HG02763 (cell line): Measurements from ENCODE around the gene ABCA7.
A peak's percentile ranks its signal among the peaks of the same experiment; 100 is the strongest.

Source experiments
- ATAC-seq: cut with Tn5 transposase; IDR thresholded peaks from one replicate; pipeline ENCODE4 v1.9.1; 2021; ENCODE audit warnings: mild to moderate bottlenecking, moderate library complexity; ENCODE audit not compliant: unreplicated experiment

ABCA7 gene

DNA sequence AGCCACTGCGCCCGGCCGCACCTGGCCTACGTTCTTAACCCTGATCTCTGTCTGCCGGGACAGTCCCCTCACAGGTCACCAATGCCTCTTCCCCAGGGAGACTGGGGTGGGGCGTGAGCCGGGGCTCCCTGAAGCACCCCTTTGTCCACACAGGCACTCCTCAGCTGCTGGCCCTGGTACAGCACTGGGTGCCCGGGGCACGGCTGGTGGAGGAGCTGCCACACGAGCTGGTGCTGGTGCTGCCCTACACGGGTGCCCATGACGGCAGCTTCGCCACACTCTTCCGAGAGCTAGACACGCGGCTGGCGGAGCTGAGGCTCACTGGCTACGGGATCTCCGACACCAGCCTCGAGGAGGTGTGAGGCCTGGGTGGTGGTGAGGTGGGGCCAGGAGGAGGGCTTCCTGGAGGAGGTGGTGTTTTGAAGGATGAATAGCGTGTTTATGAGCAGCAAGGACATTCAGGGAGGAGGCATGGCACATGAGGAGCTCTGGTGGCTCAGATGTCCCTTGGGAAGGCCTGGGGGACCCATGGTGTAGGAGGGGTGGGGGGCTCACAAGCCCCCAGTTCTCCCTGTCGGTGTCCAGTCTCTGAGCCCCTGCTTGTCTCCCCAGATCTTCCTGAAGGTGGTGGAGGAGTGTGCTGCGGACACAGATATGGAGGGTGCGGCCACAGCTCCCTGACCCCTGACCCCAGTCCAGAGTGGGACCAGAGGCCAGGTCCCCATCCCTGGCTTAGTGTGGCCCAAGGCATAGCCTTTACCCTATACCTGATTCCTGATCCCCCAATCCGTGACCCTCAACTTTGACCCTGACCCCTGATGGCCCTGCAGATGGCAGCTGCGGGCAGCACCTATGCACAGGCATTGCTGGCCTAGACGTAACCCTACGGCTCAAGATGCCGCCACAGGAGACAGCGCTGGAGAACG is 13.5 kb downstream of the ABCA7 start:
- ATAC-seq: no peak

DNA sequence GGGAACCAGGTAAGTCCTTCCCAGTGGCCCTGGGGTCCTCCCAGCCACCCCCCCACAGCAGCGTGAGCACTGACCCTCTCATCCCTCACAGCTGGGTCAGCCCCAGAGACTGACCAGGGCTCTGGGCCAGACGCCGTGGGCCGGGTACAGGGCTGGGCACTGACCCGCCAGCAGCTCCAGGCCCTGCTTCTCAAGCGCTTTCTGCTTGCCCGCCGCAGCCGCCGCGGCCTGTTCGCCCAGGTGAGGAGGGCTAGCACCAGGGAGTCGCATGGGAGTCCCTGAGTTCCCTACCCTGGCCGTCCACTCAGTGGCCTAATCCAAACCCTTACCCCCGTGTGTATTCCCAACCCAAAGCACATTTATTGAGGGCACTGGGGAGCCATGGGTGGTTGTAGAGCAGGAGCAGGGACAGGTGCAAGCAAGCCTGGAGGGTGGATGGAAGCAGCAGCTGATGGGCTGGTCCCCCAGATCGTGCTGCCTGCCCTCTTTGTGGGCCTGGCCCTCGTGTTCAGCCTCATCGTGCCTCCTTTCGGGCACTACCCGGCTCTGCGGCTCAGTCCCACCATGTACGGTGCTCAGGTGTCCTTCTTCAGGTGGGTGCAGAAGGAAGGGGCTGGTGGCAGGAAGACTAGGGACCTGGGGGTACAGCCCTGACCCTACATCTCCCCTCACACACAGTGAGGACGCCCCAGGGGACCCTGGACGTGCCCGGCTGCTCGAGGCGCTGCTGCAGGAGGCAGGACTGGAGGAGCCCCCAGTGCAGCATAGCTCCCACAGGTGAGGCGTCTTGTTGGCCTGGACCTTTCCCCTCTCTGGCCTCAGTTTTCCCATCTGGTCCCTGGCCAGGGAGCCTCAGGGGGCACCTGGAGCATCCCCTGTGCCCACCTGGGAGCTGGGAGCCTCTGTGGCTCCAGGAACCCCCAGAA is 14.5 kb downstream of the ABCA7 start:
- ATAC-seq: no peak

DNA sequence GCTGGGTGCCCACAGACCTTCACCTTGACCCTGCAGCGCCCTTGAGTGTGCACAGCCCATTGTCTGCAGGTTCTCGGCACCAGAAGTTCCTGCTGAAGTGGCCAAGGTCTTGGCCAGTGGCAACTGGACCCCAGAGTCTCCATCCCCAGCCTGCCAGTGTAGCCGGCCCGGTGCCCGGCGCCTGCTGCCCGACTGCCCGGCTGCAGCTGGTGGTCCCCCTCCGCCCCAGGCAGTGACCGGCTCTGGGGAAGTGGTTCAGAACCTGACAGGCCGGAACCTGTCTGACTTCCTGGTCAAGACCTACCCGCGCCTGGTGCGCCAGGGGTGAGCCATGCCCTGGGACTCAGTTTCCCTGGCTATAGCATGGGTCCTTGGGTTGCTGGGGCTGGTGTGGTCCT is 15.1 kb downstream of the ABCA7 start:
- no peak for ATAC-seq

DNA sequence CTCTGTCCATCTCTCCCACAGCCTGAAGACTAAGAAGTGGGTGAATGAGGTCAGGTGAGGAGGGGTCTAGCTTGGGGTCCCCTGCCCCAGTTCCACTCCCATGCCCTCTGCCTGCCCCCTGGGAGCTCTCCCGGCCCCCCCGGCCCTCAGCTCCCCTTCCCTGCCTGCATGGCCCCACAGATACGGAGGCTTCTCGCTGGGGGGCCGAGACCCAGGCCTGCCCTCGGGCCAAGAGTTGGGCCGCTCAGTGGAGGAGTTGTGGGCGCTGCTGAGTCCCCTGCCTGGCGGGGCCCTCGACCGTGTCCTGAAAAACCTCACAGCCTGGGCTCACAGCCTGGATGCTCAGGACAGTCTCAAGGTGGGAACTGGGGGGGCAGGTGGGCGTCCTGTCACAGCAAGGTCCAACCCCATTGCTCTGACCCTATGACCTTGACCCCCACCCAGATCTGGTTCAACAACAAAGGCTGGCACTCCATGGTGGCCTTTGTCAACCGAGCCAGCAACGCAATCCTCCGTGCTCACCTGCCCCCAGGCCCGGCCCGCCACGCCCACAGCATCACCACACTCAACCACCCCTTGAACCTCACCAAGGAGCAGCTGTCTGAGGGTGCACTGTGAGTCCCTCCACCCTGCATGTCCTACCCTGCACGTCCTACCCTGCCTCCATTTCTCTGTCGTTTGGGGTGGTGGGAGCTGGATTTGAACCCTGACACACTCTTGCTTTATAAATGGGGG is 16.1 kb downstream of the ABCA7 start:
- no peak for ATAC-seq

DNA sequence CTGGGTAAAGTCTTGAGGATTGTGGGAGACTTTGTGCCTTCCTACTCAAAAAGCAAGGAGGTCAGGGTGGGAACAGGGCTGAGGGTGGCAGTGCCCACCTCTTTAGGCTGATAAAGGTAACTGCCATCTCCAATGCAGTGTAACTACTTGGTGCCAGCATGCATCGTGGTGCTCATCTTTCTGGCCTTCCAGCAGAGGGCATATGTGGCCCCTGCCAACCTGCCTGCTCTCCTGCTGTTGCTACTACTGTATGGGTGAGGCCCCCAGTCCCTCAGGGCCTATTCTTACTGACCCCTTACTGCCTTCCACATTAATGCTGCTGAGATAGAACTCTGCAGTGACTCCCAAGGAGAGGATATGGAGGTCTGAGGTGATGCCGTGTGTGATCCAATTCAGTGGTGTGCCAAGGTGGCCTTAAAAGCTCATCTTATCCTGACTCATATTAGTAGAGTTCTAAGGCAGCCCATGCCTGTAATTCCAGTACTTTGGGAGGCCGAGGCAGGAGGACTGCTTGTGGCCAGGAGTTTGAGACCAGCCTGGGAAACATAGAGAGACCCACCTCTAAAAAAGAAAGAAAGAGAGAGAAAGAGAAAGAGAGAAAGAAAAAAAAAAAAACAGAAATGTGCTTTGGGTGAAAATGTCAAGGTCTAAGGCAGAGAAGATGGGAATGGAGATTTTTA is 17.4 kb downstream of the ABCA7 start:
- ATAC-seq: no peak

DNA sequence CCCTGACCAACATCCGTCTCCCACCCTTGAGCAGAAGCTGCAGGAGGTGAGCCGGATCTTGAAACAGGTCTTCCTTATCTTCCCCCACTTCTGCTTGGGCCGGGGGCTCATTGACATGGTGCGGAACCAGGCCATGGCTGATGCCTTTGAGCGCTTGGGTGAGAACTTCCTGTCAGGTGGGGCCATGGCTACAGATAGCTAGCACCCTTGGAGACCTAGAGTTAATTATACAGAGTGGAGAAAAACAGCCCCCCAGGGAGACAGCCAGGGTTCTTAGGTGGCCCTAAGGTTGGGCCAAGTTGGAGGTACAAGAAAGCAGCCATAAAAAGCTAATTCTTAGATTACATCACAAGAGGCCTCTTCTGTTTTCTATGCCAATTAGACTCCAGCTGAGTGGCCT is 18.2 kb downstream of the ABCA7 start:
- no peak for ATAC-seq

DNA sequence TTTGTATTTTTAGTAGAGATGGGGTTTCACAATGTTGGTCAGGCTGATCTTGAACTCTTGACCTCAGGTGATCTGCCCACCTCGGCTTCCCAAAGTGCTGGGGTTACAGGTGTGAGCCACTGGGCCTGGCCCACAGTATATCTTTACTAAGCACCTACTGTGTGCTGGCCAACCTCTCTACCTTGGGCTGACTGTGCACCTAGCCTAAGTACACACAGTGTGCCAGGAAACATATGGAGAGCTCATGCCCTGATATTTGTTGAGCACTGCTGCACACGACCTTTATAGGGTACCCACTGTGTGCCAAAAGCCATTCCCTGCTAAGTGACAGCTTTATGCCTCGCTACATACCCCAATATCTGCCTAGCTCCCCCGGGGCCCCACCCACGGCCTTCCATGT is 20.8 kb downstream of the ABCA7 start:
- ATAC-seq: no peak

DNA sequence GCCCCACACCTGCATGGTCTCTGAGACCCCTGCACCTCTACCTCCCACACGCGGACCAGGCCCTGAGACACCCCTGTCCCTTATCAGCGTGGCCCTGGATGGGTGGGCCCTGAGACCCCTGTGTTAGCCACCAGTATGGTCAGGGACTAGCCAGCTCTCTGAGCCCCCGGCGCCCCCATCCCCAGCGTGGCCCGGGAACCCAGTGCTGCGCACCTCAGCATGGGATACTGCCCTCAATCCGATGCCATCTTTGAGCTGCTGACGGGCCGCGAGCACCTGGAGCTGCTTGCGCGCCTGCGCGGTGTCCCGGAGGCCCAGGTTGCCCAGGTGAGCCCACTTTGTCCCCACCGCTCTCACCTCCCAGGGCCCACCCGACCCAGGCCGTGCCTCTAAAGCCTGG is 22.1 kb downstream of the ABCA7 start:
- ATAC-seq: no peak

DNA sequence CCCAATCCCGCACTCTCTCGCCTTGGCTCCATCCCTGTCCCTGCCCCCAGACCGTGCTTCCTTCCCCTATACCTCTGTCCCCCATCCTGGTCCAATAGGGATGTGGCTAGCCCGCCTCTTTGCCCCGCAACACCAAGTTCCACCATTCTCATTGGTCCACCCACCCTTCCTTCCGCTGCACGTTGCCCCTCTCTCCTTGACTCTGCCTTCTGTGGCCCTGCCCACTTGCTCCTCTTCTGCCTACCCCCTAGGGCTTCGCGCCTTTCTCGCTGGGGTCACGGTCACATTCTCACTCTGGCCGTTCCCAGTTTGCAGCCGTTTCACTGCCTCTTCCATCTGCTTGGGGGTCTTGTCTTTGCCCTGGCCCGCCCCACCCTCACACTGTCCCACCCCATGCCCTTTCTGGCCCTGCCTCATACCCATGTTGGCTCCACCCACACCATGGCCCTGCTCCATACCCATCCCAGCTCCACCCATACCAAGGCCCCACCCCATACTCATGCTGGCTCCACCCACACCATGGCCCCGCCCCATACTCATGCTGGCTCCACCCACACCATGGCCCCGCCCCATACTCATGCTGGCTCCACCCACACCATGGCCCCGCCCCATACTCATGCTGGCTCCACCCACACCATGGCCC is 22.6 kb downstream of the ABCA7 start:
- no peak for ATAC-seq

DNA sequence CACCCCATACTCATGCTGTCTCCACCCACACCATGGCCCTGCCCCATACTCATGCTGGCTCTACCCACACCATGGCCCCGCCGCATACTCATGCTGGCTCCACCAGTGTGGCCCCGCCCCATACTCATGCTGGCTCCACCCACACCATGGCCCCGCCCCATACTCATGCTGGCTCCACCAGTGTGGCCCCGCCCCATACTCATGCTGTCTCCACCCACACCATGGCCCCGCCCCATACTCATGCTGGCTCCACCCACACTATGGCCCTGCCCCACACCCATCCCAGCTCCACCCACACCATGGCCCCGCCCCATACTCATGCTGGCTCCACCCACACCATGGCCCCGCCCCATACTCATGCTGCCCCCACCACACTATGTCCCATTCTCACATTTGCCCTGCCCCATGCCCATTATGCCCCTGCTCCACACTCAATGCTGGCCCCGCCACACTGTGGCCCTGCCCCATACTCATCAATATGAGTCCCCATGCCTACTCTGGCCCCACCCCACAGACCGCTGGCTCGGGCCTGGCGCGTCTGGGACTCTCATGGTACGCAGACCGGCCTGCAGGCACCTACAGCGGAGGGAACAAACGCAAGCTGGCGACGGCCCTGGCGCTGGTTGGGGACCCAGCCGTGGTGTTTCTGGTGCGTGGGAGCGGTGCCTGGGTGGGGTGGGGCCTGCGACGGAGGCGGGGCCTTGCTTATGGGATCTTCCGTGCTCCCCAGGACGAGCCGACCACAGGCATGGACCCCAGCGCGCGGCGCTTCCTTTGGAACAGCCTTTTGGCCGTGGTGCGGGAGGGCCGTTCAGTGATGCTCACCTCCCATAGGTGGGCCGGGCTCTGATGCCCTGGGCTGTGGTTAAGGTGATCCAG is 23.4 kb downstream of the ABCA7 start:
- no peak for ATAC-seq

DNA sequence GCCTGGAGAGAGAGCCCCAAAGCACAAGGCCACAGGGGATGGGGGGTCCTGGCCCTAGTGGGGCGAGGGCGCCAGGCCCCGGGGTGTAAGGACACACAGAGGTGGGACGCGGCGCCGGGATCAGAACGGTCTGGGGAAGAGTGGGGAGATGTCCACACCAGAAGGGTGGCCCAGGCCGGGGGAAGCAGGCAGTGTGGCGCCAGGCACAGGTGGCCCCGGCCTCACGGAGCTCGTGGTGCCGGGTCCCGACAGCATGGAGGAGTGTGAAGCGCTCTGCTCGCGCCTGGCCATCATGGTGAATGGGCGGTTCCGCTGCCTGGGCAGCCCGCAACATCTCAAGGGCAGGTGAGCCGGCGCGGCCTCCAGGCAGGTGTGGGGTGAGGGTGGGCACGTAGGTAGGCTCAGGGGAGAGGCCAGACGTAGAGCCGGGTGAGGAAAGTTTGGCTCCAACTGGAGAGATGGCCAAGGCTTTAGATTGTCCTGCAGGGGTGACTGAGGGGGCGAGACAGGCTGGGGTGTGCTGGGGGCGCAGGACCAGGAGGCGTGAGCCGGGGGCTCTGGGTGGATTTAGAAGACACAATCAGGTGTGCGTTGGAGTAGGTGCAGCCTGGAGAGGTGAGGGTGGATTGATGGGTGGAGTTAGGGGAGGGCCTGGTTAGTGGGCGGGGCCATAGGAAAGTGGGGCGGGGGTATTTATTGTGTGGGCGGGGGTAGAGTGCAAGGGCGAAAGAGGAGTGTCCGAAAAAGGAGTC is 24.2 kb downstream of the ABCA7 start:
- ATAC-seq: no peak

DNA sequence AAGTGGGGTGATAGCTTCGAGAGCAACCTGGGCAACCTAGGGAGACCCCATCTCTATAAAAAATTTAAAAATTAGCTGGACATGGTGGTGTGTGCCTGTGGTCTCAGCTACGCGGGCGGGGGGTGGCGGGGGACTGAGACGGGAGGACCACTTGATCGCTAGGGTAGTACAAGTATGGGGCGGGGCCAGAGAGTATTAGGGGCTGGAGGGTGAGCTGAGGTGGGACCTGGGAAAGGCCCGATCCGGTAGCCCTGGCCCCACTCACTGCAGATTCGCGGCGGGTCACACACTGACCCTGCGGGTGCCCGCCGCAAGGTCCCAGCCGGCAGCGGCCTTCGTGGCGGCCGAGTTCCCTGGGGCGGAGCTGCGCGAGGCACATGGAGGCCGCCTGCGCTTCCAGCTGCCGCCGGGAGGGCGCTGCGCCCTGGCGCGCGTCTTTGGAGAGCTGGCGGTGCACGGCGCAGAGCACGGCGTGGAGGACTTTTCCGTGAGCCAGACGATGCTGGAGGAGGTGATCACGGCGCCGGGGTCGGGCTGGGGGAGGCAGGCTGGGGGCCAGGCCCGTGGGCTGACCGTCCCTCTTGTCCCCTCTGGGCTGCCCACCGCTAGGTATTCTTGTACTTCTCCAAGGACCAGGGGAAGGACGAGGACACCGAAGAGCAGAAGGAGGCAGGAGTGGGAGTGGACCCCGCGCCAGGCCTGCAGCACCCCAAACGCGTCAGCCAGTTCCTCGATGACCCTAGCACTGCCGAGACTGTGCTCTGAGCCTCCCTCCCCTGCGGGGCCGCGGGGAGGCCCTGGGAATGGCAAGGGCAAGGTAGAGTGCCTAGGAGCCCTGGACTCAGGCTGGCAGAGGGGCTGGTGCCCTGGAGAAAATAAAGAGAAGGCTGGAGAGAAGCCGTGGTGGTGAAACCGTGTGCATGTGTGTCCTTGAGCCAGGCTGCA is 25.0 kb downstream of the ABCA7 start:
- ATAC-seq: no peak

DNA sequence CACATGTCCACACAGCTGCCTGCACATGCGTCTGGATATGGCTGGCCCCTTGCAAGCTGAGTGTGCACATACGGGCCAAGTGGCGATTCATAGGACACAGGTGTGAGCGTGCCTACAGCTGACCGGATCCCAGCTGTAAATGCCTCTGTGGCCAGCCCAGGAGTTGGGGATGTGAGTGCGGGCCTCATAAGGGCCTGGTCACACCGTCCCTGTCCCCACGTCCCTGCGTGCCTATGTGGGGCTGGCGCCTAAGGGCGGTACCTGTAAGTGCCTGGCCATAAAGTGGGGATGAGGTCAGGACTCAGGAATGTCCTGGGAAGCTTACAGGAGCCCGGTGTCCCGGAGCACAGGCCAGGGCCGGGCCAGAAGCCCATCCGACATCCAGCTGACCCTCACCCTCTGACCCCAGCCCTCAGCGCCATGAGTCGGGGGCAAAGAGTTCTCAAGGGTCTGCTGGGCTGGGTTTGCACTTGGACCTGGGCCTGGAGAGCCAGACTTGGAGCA is 25.8 kb downstream of the ABCA7 start:
- ATAC-seq: no peak

DNA sequence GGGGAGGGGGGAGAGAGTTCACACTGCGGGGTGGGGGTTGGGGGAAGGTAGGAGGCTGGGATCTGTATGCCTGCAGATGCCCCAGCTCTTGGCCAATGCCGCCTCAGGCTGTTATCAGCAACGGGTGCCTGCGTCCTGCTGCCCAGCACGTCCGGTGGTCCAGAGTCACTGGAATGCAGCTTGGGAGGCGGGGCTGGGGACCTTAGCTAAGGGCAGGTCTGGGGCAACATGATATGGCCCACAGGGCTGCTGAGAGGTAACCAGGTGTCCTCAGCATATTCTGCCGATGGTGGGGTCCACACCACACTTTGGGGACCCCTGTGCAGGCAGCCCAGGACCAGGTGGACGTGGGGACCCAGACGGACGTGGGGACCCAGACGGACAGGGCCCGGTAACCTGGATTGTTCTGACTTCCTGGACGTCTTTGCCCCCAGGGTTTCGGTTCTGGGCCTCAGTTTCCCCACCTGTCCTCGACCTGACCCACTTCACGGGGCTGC is 26.4 kb downstream of the ABCA7 start:
- no peak for ATAC-seq

DNA sequence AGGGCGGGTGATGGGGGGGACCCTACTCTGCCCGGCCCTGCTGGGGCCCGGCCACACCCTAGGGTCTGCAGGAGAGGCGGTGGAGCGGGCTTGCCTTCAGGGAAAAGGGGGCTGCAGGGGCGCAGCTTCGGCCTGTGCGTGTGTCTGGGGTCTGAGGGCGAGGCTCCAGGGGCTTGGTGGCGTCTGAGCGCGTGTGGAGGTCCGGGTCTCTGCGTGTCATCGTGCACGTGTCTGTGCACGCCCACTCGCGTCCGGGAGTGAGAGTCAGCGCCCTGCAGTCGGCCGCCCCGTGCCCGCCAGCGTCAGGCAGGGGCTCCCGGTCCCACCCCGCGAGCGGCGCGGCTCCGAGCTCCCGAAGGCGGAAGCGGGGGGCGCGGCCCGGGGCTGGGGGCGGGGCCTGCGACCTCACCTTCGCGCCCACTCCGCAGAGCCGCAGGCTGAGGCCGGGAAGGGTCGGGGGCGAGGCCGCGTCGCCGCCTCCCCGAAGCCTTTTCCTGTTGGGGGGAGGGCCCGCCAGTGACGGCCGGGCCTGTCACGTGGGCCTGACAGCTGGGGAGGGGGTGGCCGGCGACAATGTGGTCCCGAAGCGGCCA is 26.9 kb downstream of the ABCA7 start, which contains the start of gene ARHGAP45:
Gene ARHGAP45 (plus strand): TSS at position 420 of the 593 bp plus-strand sequence. CDS start 239 bp downstream, outside the sequence.
- peak; percentile 46 for ATAC-seq

DNA sequence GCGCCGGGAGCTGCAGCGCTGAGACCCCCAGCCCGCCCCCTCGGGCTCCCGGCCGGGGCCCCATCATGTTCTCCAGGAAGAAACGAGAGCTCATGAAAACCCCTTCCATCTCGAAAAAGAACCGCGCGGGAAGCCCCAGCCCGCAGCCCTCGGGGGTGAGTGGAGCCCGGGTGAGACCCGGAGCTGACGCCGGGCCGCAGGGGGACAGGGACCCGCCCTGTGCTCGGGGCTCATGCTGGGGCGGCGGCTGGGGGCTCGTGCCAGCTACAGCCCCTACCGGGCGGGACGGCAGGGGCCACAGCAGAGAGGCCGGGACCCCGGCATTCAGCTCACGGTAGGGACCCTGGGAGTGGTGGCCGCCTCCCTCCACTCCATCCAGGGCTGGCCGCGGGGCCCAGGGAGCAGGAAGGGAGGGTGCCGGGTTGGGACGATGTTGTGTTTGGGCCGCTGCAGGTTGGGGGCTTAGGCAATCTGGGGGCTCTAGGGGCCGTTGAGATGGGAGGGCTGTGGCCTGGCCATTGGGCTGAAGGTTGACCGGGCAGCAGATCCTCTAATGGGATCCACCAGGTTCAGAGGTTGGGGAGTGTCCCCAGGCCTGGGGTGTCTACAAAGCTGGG is 27.5 kb downstream of the ABCA7 start:
- peak; percentile 5 for ATAC-seq
